HG03135 (cell line): ENCODE measurements around the gene LHPP.

Experiments
- ATAC-seq: cut with Tn5 transposase; IDR thresholded peaks from one replicate; pipeline ENCODE4 v1.9.1; 2021; ENCODE audit warnings: mild to moderate bottlenecking, moderate library complexity; ENCODE audit not compliant: unreplicated experiment

The LHPP gene

DNA sequence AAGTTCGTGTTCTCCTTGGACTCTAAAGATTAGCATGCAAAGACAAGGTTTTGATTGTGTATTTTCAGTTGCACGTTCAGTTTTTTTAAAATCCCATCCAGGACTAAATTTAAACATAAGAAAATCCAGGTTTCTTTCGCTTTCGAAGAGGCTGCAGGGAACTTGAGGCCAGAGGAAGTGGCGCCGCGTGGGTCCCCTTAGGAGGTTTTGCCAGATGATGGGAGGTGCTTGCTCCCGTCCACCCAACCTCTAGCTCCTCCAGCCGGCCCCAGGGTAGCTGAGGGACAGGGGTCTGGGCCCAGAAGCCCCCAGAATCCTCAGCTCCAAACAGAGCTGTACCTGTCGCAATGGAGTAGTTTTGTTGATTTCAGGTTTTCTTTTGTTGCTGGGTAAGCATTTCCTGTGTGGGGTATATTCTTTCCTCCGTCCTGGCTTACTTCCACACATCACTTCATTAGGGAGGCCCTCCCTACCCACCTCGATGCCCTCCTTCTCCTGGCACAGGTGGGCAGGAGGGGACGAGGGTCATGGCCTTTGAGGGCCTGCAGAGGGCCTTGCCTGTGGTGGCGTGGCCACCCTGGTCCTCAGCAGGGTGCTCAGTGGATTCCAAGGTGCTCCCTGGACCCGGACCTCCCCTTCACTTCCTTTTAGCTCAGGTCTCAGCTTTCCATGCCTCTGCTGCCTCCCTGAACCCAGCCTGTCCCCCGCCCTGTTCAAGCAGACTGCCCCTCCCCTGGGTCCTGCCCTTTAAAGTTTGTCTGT, 32.6 kb downstream of the LHPP start:
- ATAC-seq, result no peak

DNA sequence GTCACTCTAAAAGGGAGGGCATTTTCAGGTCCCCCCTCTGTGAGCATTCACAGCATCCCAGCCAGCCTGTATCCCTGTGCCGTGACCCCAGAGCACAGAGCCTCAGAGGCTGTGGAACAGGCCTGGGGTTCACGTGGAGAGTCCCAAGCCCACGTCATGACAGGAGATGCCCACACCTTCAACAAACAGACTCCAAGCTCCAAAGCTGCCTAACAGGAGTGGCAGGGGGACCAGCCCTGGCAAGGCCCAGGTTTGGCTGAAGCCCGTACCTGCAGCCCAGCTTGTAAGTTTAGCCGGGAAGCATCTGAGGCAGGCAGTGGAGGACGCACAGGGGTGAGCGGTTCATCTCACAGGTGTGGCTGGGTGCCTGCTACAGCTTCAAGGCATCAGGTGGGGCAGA, 33.5 kb downstream of the LHPP start:
- ATAC-seq, result no peak

DNA sequence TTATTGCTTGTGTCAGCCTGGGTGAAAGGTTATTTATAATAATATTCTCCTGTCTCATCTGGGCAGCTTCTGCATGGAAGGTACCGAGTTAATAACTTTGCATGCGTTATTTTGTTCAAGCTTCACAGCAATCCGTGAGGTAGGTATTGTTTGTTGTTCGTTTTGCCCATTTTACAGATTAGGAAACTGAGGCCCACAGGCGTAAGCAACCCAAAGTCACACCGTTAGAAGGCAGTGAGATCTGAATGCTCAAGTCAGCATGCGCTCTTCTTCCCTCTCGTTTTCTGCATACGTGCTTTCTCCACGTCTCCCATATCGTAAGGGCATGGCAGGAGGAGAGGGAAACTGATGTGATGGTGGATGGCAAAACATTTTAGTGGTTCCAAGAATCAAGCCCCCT, 34.1 kb downstream of the LHPP start:
- ATAC-seq, result no peak

DNA sequence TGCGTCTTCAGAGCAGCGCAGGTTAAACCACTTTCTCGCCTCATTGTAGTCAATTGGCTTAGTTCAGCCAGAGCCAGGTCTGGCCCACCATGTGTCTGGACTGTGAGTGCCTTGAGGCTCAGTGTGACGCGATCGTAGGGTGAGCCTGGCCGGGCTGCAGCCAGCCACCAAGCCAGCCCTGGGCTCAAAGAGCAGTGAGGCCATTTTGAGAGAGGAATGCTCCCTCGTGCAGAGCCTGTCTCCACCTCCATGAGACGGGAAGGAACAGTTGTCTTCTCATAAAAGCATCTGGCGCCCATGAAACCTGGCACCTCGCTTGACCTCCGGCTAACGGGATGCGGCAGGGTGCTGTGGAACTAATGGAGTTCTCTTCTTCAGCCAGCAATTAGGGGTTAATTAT, 34.5 kb downstream of the LHPP start:
- no peak for ATAC-seq

DNA sequence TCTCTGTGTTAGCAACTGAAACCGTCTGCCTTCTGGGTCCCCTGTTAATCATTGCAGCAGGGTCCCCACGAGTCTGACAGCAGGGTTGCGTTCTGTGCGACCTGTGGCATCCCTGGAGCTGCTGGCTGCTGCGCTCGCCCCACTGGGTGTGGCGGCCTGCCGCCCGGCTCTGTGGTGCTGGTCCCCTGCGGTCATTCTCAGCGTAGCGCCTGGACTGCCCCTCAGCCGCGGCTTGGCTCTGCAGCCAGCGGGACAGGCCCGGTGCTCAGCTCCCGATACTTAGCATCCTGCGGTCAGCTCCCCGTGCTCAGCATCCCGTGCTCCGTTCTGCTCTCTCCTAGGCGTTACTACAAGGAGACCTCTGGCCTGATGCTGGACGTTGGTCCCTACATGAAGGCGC, 35.0 kb downstream of the LHPP start:
- no peak for ATAC-seq

DNA sequence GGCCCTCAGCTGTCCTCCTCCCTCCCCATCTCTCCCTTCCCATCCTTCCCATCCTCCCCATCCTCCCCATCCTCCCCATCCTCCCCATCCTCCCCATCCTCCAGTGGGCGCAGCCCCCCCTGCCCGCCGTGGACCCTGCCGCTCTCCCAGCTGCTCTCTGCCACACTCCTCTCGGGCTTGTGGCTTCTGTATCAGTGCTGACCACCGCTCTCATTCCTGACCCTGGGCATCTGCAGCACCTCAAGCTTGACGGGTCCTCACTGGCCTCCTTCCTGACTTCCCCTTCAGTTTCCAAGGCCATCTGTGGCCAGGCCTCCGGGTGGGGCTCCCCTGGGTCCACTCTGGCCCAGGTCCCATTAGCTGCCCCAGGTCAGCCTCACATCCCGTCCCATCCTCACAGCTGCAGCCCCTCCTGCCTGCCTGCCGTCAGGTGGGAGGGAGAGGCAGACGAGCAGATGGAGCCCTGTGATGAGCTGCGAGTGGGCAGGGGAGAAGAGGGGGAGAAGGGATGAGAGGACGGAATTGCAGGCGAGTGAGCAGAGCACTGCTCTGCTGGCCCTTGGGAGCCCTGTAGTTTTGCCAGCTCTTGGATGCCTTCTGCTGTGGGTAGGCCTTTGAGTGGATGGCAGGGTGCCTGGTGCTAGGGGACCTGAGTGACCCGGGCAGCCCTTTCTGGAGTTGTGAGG, 35.7 kb downstream of the LHPP start:
- no peak for ATAC-seq

DNA sequence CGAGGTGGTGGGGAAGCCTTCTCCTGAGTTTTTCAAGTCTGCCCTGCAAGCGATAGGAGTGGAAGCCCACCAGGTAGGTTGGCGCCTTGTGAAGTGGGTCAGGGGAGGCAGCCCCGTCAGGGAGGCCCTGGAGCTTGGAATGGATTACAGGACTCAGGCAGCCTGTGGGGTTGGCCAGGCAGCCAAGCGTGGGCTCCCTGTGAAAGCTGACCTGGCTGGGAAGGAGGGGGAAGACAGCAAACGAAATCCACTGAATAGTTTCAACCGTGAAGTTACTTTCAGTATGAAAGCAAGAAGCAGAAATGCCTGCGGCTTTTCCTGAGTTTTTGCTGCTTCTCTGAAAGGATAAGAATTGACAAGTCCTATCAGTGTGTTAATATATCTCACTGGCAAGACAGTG, 36.4 kb downstream of the LHPP start:
- ATAC-seq, result no peak

DNA sequence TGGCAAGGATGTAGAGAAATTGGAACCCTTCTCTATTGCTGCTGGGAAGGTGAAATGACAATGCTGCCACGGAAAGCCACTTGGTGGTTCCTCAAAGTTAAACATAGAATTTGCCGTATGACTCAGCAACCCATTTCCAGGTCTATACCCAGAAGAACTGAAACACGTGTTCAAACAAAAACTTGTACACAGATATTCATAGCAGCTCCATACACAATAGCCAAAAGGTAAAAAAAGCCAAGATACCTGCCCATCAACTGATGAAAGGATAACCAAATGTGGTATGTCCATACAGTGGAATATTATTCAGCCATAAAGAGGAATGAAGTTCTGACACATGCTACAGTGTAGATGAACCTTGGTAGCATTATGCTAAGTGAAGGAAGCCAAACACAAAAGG, 39.1 kb downstream of the LHPP start:
- no peak for ATAC-seq

DNA sequence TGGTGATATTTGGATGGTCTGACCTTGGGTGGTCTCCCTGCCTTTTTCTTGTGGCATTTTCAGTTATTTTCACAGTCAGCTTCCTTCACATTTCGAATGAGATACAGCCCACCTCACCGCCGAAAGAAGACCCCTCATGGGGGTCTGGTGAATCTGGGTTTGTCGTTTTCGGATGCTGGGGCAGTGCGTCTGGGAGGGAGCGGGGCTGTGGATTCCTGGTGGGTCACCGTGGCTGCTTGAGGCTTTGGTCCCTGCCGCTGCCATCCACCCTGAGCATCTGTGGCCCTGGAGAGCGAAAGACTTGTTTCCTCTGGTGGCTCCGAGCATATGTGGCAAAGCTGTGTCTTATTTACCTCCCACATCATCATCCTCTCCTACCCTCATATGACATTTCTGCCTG, 43.1 kb downstream of the LHPP start:
- ATAC-seq, result no peak

DNA sequence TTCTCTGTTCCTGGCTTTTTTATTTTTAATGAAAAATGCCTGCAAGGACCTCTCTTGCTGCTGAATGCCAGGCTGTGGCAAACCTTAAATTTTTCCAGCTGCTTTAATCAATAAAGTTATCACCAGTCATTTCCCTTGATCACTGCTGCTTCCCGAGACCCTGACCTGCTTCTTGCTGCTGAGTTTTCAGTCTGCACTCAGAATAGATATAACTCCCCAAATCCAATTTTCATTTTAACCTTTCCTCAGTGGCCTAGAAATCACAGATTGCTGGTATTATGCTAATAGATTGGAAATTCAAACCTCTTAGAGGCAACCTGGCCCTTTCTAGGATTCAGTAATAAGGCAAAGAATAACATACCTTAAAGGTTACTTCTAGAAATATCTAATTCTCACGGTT, 43.7 kb downstream of the LHPP start:
- no peak for ATAC-seq

DNA sequence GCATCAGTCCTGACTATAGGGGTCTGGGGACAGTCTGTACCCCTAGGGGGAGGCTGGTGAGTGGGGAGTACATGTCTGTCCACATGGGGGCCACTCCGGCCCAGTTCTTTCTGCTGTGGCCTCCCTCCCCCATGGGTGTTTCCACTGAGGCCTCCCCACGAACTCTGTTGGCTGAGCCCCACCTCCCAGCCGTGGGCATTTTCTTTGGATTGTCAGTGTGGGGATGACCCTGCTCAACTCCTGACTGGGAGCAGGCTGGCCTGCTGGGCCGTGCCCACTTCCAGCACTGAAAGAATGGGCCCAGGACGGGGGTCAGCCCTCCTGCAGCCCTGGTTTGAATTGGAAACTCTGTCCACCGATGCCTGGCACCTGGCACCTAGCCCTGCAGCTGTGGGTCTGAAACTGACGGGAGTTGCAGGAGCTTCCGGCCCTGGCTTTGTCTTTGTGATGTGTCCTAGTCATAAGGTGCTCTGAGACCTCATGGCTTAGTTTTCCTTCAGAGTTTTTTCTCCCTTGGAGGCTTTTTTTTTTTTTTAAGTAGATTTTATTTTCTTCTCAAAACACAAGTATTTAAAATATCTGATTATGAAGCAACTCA, 46.5 kb downstream of the LHPP start:
- no peak for ATAC-seq

DNA sequence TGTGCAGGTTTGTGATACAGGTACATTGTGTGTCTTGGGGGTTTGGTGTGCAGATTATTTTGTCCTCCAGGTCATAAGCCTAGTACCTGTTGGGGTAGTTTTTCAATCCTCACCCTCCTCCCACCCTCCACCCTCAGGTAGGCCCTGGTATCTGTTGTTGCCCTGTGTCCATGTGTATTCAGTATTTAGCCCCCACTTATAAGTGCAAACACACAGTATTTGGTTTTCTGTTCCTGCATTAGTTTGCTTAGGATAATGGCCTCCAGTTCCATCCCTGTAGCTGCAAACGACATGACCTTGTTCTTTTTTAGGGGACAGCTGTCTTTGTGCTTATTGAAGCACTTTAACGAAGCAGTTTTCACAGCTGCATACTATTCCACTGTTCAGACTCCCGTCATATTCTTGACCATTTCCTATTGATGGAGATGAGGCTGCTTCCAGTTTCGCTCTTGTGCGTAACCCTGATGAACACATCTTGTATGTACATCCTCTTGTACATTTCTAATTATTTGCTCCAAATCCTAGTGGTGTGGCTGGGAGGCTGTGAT, 47.4 kb downstream of the LHPP start:
- no peak for ATAC-seq

DNA sequence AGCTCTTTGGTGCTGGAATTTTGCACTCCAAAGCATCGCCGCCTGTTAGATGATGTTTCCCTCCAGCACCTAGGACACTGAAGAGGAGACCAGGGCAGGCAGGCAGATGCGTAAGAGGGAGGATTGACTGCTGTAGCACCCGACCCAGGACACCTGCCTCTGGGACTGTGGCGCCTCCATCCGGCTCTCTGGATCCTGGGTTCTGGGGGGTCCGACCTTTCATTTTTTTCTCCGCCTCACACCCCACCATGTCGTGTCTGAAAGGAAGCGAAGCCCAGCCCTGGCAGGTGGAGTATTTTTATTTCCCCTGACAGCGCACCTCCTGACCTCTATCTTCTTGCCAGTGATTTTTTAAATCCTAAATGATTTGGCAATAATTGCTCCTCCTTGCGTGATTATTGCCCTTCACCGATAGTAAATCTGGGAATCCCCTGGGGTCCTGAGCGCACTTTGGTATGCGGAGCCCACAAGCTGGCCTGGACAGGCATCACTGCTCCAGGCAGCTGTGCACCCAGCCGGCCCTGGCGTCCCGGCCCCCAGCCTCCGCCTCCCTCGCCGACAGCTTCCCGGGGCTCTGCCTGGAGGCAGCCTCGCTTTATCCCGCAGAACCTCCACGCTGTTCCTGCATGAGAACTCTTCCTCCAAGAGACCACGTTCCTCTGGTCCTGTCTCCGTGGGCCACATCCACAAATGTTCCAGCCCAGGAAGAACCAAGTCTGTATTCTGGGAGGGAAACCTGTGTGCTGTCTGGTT, 48.4 kb downstream of the LHPP start:
- no peak for ATAC-seq

DNA sequence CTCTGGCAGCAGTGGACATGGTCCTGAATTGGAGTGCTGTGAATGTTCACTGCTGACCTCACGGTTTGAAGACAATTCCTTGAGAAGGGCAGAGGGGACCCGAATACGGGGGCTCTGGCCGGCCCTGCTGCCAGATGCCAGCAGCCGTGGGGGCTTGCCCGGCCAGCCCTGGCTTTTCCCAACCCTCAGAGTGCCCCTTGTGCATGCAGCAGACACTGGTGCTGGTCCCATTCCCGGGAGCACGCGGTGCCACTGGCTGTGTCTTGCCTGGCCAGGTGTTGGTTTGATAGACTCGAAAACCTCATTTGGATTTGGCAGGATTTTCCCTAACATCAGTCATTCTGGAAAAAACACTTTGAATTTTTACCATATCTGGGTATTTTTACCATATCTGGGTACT, 49.1 kb downstream of the LHPP start:
- ATAC-seq, result no peak

DNA sequence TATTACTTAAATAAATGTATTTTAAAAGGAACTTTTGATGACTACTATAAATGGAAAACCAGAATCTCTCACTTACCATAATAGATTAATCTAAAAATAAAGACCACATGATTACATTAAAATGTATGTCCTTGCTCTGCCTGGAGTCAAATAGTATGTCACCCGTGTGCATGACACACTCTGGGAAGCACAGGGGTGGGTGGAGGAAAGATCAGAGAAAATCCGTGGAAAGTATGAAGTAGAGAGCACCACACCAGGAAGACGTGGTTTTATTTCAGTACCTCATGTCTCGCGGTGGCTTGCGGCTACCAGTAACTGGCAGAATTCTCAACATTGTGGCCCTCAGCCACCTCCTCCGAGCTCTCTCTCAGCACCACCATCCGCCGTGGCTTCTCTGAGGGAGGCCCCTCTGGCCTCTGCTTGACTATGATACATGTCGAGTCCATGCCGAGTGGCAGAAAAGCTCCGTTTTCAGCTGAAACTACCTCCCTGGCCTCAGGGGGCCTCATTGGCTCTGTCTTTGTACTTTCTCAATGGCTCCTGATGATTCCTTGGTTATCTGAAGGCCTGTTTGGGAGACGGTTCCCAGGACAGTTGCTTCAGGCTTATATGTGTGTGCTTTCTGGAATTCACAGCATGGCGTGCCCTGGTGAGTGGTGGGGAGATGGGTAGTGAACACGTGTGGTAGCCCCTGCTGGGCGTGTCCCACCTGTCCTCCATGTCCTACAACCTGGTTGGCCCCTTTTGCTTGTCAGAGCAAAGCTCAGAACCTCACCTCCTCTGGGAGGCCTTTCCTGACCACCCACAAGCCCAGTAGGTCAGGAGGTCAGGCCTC, 49.8 kb downstream of the LHPP start:
- ATAC-seq, result no peak

DNA sequence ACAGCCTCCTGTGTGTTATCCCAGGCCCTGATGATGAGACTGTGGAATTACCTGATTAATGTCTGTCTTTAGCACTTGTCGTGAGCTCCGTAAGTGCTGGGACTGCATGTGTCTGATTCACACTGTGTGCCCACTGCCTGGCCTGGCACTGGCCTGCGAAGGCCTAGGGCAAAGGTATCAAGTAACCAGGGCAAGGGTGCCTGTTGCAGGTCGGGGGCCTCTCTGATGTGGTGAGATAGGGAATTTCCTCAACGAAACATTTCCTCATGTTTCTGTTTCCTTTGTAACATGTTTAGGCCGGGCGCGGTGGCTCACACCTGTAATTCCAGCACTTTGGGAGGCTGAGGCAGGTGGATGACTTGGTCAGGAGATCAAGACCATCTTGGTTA, 50.4 kb downstream of the LHPP start:
- no peak for ATAC-seq

DNA sequence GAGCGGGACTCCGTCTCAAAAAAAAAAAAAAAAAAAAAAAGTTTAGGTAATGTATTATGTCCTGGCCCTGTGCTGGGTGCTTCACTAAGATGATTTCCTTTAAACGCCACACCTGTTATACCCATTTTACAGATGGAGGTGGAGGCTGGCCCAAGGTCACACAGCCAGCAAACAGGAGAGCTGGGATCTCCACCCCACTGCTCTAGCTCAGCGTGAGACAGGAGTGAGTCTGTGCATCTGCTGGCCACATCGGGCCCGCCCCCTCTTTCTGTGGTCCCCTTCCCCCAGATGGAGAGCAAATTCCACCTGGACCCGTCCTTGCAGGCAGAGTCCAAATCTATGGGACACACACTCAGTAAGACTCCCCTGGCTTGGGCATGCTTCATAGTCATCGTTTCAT, 51.0 kb downstream of the LHPP start:
- no peak for ATAC-seq

DNA sequence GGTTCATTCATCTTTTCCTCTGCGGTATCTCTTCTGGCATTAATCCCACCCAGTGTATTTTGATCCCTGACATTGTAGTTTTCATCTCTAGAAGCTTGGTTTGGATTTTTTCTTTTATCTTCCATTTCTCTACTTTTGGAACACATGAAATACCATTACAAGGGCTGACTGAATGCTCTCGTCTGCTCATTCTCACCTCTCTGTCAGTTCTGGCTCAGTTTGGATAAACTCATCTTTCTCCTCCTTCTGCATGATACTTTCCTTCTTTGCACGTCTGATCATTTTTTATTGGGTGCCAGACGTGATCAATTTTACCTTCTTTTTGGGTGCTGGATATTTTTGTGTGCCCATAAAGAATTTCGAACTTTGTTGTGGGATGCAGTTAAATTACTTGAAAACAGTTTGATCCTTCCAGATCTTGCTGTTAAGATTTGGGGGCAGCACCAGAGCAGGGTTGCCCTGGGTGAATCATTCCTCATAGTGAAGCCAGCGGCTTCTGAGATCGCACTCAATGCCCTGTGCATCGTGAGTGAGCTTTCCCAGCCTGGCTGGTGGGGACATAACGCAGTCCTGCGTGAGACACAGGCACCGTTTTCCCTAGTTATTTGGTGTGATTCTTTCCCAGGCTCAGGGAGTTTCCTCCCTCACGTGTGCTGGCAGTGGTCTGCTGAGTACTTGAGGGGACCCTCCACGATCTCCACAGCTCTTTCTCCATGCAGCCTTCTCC, 53.8 kb downstream of the LHPP start:
- no peak for ATAC-seq

DNA sequence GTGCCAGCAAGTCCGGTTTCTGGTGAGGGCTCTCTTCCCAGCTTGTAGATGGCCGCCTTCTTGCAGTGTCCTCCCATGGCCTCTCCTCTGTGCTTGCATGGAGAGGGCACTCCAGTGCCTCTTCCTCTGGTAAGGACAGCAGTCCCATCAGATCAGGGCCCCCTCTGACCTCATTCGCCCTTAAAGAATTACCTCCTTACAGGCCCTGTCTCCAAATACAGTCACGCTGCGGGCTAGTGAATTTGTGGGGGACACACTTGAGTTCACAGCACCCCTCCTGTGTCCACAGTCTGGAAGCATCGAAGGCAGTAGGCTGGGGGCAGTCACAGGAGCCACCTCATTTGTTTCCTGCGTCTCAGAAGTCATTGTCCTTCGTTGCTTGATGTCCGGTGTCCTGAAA, 54.6 kb downstream of the LHPP start:
- no peak for ATAC-seq
